GM18858 (cell line): ENCODE measurements around the gene KCNN1.
A peak's percentile ranks its signal among the peaks of the same experiment; 100 is the strongest.

Source experiments
- ATAC-seq: cut with Tn5 transposase; IDR thresholded peaks from one replicate; pipeline ENCODE4 v1.9.1; 2021; ENCODE audit not compliant: unreplicated experiment

Gene KCNN1

GRCh38 chr19:17946965-17947784, 19.7 kb upstream of the KCNN1 start:
- ATAC-seq: peak; percentile 27

GRCh38 chr19:17947815-17948513, 18.9 kb upstream of the KCNN1 start:
- peak; percentile 38 for ATAC-seq

GRCh38 chr19:17948514-17948900, 18.4 kb upstream of the KCNN1 start:
- ATAC-seq: no peak

GRCh38 chr19:17948931-17949930, 17.7 kb upstream of the KCNN1 start:
- ATAC-seq: no peak

GRCh38 chr19:17949956-17950309, 17.0 kb upstream of the KCNN1 start:
- no peak for ATAC-seq

- no peak for ATAC-seq
Observed at GRCh38 chr19:17950310-17951156, 16.4 kb upstream of the KCNN1 start.

- no peak for ATAC-seq
Observed at GRCh38 chr19:17951157-17951989, 15.5 kb upstream of the KCNN1 start.

GRCh38 chr19:17951990-17952976, 14.6 kb upstream of the KCNN1 start:
- ATAC-seq: no peak

GRCh38 chr19:17953316-17953801, 13.5 kb upstream of the KCNN1 start:
- no peak for ATAC-seq

- no peak for ATAC-seq
Observed at GRCh38 chr19:17953869-17954268, 13.0 kb upstream of the KCNN1 start.

GRCh38 chr19:17954401-17954800, 12.5 kb upstream of the KCNN1 start:
- ATAC-seq: no peak

GRCh38 chr19:17957149-17957849, 9.6 kb upstream of the KCNN1 start:
- no peak for ATAC-seq

- no peak for ATAC-seq
Observed at GRCh38 chr19:17957885-17958284, 9.0 kb upstream of the KCNN1 start.

GRCh38 chr19:17963936-17964691, 2.8 kb upstream of the KCNN1 start:
- no peak for ATAC-seq

GRCh38 chr19:17965370-17966128, 1.4 kb upstream of the KCNN1 start:
- no peak for ATAC-seq

GRCh38 chr19:17966129-17966483, 801 bp upstream of the KCNN1 start:
- ATAC-seq: no peak
